OCI-LY3 (cell line): Measurements from ENCODE around the gene GPC3.
A peak's percentile ranks its signal among the peaks of the same experiment; 100 is the strongest.

Source experiments
- H2AFZ ChIP-seq: fragments of 200-600, 300-600 bp; shearing (Covaris generic); 2 replicates; pipeline ENCODE4 v1.6.0; 2014; ENCODE audit warnings: antibody characterized with exemption, low read depth, low read length
- H3K27ac ChIP-seq: fragments of 200-600, 300-600 bp; sonication (generic); 2 replicates; pipeline ENCODE4 v1.5.1; 2014; ENCODE audit warnings: mild to moderate bottlenecking, low read length, moderate library complexity, mixed read lengths
- H3K27me3 ChIP-seq: fragments of 200-600, 300-600 bp; sonication (generic); 2 replicates; pipeline ENCODE4 v1.6.1; 2014; ENCODE audit warnings: low read depth, low read length, mixed read lengths
- H3K36me3 ChIP-seq: fragments of 200-600, 300-600 bp; sonication (generic); replicated peaks from 2 replicates; pipeline ENCODE3; 2014; ENCODE audit warnings: low read depth, low read length, mixed read lengths
- H3K4me1 ChIP-seq: fragments of 300-600, 200-600 bp; sonication (generic); 2 replicates; pipeline ENCODE4 v1.6.1; 2014; ENCODE audit warnings: low read length, mixed read lengths
- H3K4me2 ChIP-seq: fragments of 200-600, 300-600 bp; sonication (generic); 2 replicates; pipeline ENCODE4 v1.6.1; 2014; ENCODE audit warnings: low read length, mixed read lengths
- H3K4me3 ChIP-seq: fragments of 300-600, 200-600 bp; sonication (generic); 2 replicates; pipeline ENCODE4 v1.5.1; 2014; ENCODE audit warnings: antibody characterized with exemption, mild to moderate bottlenecking, low read length, moderate library complexity
- H3K79me2 ChIP-seq: fragments of 300-600, 200-600 bp; shearing (Covaris generic); 2 replicates; pipeline ENCODE4 v1.6.1; 2014; ENCODE audit warnings: mild to moderate bottlenecking, low read length, mixed read lengths
- H3K9ac ChIP-seq: fragments of 300-600, 200-600 bp; shearing (Covaris generic); 2 replicates; pipeline ENCODE4 v1.6.0; 2014; ENCODE audit warnings: mild to moderate bottlenecking, low read length, moderate library complexity
- H3K9me3 ChIP-seq: fragments of 200-600, 300-600 bp; shearing (Covaris generic); 2 replicates; pipeline ENCODE4 v1.6.1; 2014; ENCODE audit warnings: low read length, mixed read lengths; ENCODE audit not compliant: insufficient read depth
- H4K20me1 ChIP-seq: fragments of 200-600, 300-600 bp; sonication (generic); 2 replicates; pipeline ENCODE4 v1.6.1; 2016; ENCODE audit warnings: low read length, mixed read lengths; ENCODE audit not compliant: insufficient read depth
- EZH2phosphoT487 ChIP-seq: fragments of 200-600 bp; shearing (Covaris generic); IDR thresholded peaks from 2 replicates; pipeline ENCODE4 v1.6.1; 2018; ENCODE audit warnings: antibody characterized with exemption, mixed run types, low read depth
- TF ChIP-seq, protein P1 (sequence below): fragments of 200-600, 300-600 bp; sonication (generic); IDR thresholded peaks from 2 replicates; pipeline ENCODE4 v1.5.1; 2014; ENCODE audit warnings: antibody characterized with exemption, low read length, low read depth

GPC3 gene

DNA sequence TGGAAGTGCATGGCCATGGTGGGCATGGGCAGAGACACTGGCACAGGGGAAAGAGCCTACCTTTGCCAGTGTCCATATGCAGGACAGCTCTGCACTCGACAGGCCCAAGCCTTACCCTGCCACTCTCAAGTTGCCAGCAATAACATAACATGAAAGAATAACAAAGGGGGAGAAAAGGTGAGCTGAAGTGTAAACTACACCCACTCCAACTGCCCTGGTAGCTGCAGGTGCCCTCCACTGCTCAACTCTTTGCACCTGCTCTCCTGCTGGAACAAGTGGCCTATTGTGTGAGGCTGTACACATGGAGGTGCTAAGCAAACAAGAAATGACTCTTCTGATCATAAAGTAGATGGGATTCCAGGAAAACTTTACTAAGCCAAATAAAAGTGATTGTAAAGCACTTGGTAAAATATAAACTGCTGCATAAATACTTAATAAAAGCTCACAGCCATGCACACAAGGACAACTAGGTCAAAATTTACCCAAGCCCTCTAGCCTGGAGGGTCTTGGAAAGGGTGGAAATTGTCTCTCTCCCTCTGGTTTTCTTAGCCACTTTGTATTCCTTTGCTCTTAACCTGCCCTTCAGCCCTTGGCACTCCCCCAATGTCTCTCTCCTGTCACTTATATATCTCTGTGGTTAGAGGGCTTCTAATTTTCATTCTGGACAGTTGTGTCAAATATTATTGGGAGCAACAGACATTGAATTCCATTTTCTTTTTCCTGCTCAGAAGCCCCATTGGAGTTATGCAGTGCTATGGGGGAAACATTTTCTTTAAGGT, 308.9 kb downstream of the GPC3 start:
- Histone ChIP-seq H4K20me1 (no peaks in the 10 kb centered on the region), H3K4me2 (no peak overlapping the region), H3K9ac (no peak overlapping the region), H3K9me3 (no peaks in the 10 kb centered on the region), H3K36me3 (no peaks in the 10 kb centered on the region), H3K27me3 (no peaks in the 10 kb centered on the region), H3K27ac (no peak overlapping the region), H3K4me1 (no peaks in the 10 kb centered on the region), H2AFZ (no peak overlapping the region), H3K4me3 (no peak overlapping the region), H3K79me2 (no peaks in the 10 kb centered on the region)
- TF ChIP-seq, protein P1, sequence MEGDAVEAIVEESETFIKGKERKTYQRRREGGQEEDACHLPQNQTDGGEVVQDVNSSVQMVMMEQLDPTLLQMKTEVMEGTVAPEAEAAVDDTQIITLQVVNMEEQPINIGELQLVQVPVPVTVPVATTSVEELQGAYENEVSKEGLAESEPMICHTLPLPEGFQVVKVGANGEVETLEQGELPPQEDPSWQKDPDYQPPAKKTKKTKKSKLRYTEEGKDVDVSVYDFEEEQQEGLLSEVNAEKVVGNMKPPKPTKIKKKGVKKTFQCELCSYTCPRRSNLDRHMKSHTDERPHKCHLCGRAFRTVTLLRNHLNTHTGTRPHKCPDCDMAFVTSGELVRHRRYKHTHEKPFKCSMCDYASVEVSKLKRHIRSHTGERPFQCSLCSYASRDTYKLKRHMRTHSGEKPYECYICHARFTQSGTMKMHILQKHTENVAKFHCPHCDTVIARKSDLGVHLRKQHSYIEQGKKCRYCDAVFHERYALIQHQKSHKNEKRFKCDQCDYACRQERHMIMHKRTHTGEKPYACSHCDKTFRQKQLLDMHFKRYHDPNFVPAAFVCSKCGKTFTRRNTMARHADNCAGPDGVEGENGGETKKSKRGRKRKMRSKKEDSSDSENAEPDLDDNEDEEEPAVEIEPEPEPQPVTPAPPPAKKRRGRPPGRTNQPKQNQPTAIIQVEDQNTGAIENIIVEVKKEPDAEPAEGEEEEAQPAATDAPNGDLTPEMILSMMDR, result no peak

DNA sequence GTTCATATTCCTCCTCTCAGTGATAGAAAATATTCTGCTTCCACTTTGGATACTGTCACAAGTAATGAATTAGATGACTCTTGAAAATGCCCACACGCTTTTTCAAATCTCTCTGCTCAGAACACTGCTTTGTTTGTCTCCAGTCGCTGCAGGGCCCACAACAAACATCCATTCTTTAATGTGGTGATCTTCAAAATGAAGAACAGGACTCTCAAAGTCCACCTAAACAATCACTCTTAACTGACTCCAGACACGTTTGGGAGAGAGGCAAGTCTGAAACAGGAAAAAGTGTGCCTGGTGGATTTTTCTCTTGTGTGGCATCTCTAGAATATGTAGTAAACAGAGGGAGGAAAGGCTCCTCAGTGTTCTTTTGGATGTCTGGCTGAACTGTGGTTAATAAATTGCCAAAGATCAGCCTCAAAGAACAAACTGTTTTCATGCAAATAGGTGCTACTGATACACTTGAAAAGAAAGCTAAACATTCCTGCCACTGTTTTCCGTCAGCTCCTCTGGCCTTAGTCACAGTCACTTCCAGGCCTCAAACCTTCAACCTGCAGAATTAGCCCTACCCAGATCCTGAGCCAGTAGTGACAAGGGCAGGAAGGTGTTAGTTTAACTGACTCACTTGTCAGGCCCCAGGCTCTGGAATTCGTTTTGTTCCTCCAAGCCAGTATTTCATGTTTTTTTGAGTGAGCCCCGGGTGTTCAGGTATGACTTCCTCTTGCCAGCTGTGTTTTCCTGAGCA, 310.5 kb downstream of the GPC3 start:
- TF ChIP-seq, protein P1, result no peak
- TF ChIP-seq EZH2phosphoT487, result no peak
- H3K36me3 ChIP-seq, result no peaks in the 10 kb centered on the region
- no peak overlapping the region for H3K4me2 ChIP-seq
- no peaks in the 10 kb centered on the region for H3K27me3 ChIP-seq
- H3K79me2 ChIP-seq, result no peaks in the 10 kb centered on the region
- no peak overlapping the region for H2AFZ ChIP-seq
- H3K4me1 ChIP-seq, result no peaks in the 10 kb centered on the region
- H4K20me1 ChIP-seq, result no peaks in the 10 kb centered on the region
- no peak overlapping the region for H3K9ac ChIP-seq
- H3K4me3 ChIP-seq, result no peak overlapping the region
- no peak overlapping the region for H3K27ac ChIP-seq
- no peaks in the 10 kb centered on the region for H3K9me3 ChIP-seq

DNA sequence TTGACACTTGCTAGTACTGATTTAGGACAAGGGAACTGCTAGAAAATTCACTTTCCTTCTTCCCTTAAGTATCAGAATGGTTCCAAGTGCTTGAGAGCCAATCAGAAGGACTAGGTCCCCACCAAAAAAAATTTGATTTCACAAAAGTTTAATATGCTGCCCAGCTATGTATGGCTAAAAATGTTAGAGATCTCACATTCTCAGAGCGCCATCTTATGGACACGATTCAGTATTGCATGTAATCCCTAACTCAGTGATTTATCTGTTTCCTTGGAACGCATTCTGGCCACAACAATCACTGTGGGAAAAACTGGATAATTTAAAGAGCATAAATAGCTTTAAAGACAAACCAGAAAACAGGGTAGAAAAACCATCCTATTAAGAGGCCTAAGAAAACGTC, 315.0 kb downstream of the GPC3 start:
- no peak overlapping the region for H3K4me2 ChIP-seq
- H3K27ac ChIP-seq, result no peak overlapping the region
- TF ChIP-seq, protein P1, result peak; percentile 75
- no peak for TF ChIP-seq EZH2phosphoT487
- no peaks in the 10 kb centered on the region for H3K9me3 ChIP-seq
- no peak overlapping the region for H2AFZ ChIP-seq
- no peaks in the 10 kb centered on the region for H3K27me3 ChIP-seq
- H3K9ac ChIP-seq, result no peak overlapping the region
- no peaks in the 10 kb centered on the region for H3K36me3 ChIP-seq
- no peaks in the 10 kb centered on the region for H4K20me1 ChIP-seq
- no peaks in the 10 kb centered on the region for H3K4me1 ChIP-seq
- H3K4me3 ChIP-seq, result no peak overlapping the region
- H3K79me2 ChIP-seq, result no peaks in the 10 kb centered on the region

DNA sequence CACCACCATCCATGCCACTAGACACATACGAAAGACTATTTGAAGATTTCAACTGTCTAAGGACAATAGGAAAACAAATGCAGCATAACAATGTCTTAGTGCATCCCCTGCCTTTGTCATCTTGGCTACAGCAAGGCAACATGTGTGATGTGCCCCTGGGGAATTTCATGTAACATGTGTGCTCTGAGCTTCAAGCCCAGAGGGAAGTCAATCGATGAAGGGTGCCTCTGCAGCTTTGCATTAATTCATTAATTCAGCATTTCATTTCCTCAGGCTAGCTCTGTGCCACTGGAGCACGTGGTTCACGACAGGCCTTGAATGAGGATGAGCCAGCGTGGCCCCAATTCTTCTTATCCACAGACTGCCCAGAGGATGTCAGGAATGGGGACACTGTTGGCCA, 316.2 kb downstream of the GPC3 start:
- no peak overlapping the region for H3K9ac ChIP-seq
- H3K27ac ChIP-seq, result no peak overlapping the region
- H4K20me1 ChIP-seq, result no peaks in the 10 kb centered on the region
- no peaks in the 10 kb centered on the region for H3K79me2 ChIP-seq
- no peak for TF ChIP-seq EZH2phosphoT487
- TF ChIP-seq, protein P1, result no peak
- no peaks in the 10 kb centered on the region for H3K4me1 ChIP-seq
- H3K4me3 ChIP-seq, result no peak overlapping the region
- H3K9me3 ChIP-seq, result no peaks in the 10 kb centered on the region
- no peaks in the 10 kb centered on the region for H3K36me3 ChIP-seq
- no peaks in the 10 kb centered on the region for H3K27me3 ChIP-seq
- no peak overlapping the region for H3K4me2 ChIP-seq
- no peak overlapping the region for H2AFZ ChIP-seq
